Brain pericyte (primary cell): ENCODE data around the gene VPS37B.
"Not testable (repeated sequence)": the region's sequence is repeated elsewhere in the genome, so short reads cannot be mapped to it uniquely, and the experiment has no call there.

Experiments used
- DNase-seq: peaks from one replicate; pipeline ENCODE4 v3.0.0-alpha.2; 2012; ENCODE audit warnings: low read depth, low spot score

Gene VPS37B

GRCh38 chr12:122895704-122896636 is at the start of gene VPS37B:
TSS of gene VPS37B (minus strand) at chr12:122896124. CDS start at chr12:122896062, 62 bp downstream.
- DNase-seq = no peak

GRCh38 chr12:122944605-122945592 is 49.0 kb upstream of the VPS37B start:
- DNase-seq = no peak

GRCh38 chr12:122943196-122943595 is 47.3 kb upstream of the VPS37B start:
- no peak for DNase-seq

GRCh38 chr12:122942637-122943036 is 46.7 kb upstream of the VPS37B start:
- no peak for DNase-seq

GRCh38 chr12:122941351-122941750 is 45.4 kb upstream of the VPS37B start:
- DNase-seq = not testable (repeated sequence)

- no peak for DNase-seq
Observed at GRCh38 chr12:122939125-122939524, 43.2 kb upstream of the VPS37B start.

- no peak for DNase-seq
Observed at GRCh38 chr12:122937622-122938091, 41.7 kb upstream of the VPS37B start.

- DNase-seq = no peak
Observed at GRCh38 chr12:122935318-122935717, 39.4 kb upstream of the VPS37B start.

- no peak for DNase-seq
Observed at GRCh38 chr12:122934722-122935121, 38.8 kb upstream of the VPS37B start.

GRCh38 chr12:122932207-122932606 is 36.3 kb upstream of the VPS37B start:
- no peak for DNase-seq

- no peak for DNase-seq
Observed at GRCh38 chr12:122929812-122930211, 33.9 kb upstream of the VPS37B start.

GRCh38 chr12:122929148-122929538 is 33.2 kb upstream of the VPS37B start:
- DNase-seq = no peak

GRCh38 chr12:122928404-122929147 is 32.7 kb upstream of the VPS37B start:
- DNase-seq = no peak

- no peak for DNase-seq
Observed at GRCh38 chr12:122927756-122928403, 32.0 kb upstream of the VPS37B start.

- DNase-seq = no peak
Observed at GRCh38 chr12:122921917-122922316, 26.0 kb upstream of the VPS37B start.

- DNase-seq = no peak
Observed at GRCh38 chr12:122920687-122921086, 24.8 kb upstream of the VPS37B start.

GRCh38 chr12:122918827-122919226 is 22.9 kb upstream of the VPS37B start:
- DNase-seq = no peak

GRCh38 chr12:122917507-122918121 is 21.7 kb upstream of the VPS37B start:
- DNase-seq = no peak

- DNase-seq = no peak
Observed at GRCh38 chr12:122909442-122910288, 13.7 kb upstream of the VPS37B start.
